Measurements from ENCODE around the gene IL6ST.

Gene IL6ST

DNA sequence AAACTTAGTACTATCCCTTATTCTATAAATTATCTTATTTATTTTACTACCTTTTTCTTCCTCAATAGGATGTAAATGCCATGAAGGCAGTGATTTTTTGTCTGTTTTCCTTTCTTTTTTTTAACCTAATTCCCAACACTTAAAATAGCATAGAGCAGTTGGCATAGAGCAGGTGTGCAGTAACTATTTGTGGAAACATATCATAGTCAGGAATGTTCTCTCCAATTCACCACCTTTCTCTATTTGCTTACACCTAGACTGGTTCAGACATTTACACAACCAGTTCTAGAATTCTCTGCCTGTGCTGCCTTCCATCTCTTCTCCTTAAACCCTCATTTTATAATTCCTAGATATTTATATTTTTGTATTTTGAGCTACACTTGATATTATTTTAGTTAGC is 94.0 kb downstream of the IL6ST start:
- no peak for TF ChIP-seq EZH2 (IDR thresholded peaks at IDR 0.05; ENCODE audit: borderline replicate concordance, low read length)
- TF ChIP-seq, protein P1, sequence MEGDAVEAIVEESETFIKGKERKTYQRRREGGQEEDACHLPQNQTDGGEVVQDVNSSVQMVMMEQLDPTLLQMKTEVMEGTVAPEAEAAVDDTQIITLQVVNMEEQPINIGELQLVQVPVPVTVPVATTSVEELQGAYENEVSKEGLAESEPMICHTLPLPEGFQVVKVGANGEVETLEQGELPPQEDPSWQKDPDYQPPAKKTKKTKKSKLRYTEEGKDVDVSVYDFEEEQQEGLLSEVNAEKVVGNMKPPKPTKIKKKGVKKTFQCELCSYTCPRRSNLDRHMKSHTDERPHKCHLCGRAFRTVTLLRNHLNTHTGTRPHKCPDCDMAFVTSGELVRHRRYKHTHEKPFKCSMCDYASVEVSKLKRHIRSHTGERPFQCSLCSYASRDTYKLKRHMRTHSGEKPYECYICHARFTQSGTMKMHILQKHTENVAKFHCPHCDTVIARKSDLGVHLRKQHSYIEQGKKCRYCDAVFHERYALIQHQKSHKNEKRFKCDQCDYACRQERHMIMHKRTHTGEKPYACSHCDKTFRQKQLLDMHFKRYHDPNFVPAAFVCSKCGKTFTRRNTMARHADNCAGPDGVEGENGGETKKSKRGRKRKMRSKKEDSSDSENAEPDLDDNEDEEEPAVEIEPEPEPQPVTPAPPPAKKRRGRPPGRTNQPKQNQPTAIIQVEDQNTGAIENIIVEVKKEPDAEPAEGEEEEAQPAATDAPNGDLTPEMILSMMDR (IDR thresholded peaks at IDR 0.05; ENCODE audit: low read length): no peak

DNA sequence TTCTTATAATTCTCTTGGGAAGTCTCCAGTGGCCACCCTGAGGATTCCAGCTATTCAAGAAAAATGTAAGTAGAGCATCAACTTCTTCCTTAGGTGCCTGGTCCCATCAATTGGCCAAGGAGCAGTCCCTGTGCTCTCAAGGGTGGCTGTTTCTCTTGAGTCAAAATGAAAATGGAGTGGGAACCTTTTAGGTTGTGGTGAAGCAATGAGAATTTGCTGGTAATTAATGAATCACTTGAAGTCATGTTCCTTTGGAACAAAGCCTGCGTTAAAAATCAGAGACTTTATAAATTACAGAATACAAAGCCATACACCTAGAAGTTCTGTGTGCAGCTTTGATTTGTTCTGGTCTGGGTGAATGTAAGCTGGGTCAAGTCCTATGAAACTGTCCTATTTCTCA is 94.7 kb downstream of the IL6ST start:
- TF ChIP-seq, protein P1 (IDR thresholded peaks at IDR 0.05; ENCODE audit: low read length): no peak
- TF ChIP-seq EZH2 (IDR thresholded peaks at IDR 0.05; ENCODE audit: borderline replicate concordance, low read length): no peak
- Histone ChIP-seq H3K27me3 (ENCODE audit: insufficient read depth, low read length) (no peaks in the 10 kb centered on the region), H3K9me2 (ENCODE audit: low read depth, low read length) (no peaks in the 10 kb centered on the region), H3K27ac (ENCODE audit: low read depth, low read length, poor library complexity, severe bottlenecking) (no peak overlapping the region), H3F3A (ENCODE audit: insufficient read depth, low read length) (no peaks in the 10 kb centered on the region), H3K9ac (ENCODE audit: low read length) (no peak overlapping the region), H3K4me1 (ENCODE audit: insufficient read depth, low read length, severe bottlenecking) (no peaks in the 10 kb centered on the region), H2AFZ (ENCODE audit: low read length) (no peak overlapping the region), H3K9me3 (ENCODE audit: low read length) (no peaks in the 10 kb centered on the region), H3K79me2 (ENCODE audit: insufficient read depth, low read length) (no peaks in the 10 kb centered on the region), H4K20me1 (ENCODE audit: insufficient read depth, low read length) (no peaks in the 10 kb centered on the region), H3K36me3 (ENCODE audit: insufficient read depth, low read length) (no peaks in the 10 kb centered on the region), H3K4me3 (ENCODE audit: low read depth, low read length, poor library complexity, severe bottlenecking) (no peak overlapping the region), H3K4me2 (ENCODE audit: low read length) (no peak overlapping the region)

More for the DNA sequence above, 94.0 kb downstream of the IL6ST start:
- H3K36me3 ChIP-seq (ENCODE audit: insufficient read depth, low read length): no peaks in the 10 kb centered on the region
- no peaks in the 10 kb centered on the region for H3K9me2 ChIP-seq (ENCODE audit: low read depth, low read length)
- no peaks in the 10 kb centered on the region for H3K9me3 ChIP-seq (ENCODE audit: low read length)
- no peaks in the 10 kb centered on the region for H3K79me2 ChIP-seq (ENCODE audit: insufficient read depth, low read length)
- H3K4me3 ChIP-seq (ENCODE audit: low read depth, low read length, poor library complexity, severe bottlenecking): no peak overlapping the region
- H3K27ac ChIP-seq (ENCODE audit: low read depth, low read length, poor library complexity, severe bottlenecking): no peak overlapping the region
- no peak overlapping the region for H2AFZ ChIP-seq (ENCODE audit: low read length)
- H3F3A ChIP-seq (ENCODE audit: insufficient read depth, low read length): no peaks in the 10 kb centered on the region
- H3K4me1 ChIP-seq (ENCODE audit: insufficient read depth, low read length, severe bottlenecking): no peaks in the 10 kb centered on the region
- H3K27me3 ChIP-seq (ENCODE audit: insufficient read depth, low read length): no peaks in the 10 kb centered on the region
- no peak overlapping the region for H3K9ac ChIP-seq (ENCODE audit: low read length)
- no peaks in the 10 kb centered on the region for H4K20me1 ChIP-seq (ENCODE audit: insufficient read depth, low read length)
- H3K4me2 ChIP-seq (ENCODE audit: low read length): no peak overlapping the region

DNA sequence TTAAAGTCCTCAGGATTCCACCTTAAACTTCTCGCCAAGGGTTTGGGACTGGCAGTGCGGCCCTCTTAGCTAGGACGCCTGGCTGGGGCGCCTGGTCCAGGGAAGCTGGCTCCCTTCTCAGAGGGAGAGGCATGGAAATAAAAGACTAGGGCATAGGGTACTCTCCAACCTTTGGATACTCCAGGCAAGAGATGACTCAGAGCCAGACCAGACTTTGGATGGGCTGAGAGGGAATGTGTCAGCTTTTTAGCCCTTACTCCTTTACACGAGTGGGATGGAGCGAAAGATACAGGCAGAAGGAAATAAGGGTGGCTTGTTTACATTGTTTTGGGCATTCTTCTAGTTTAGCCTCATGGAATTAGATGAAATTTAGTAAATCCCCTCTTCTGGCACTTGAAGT is 95.4 kb downstream of the IL6ST start:
- H3K27me3 ChIP-seq (ENCODE audit: insufficient read depth, low read length): no peaks in the 10 kb centered on the region
- H3K9me3 ChIP-seq (ENCODE audit: low read length): no peaks in the 10 kb centered on the region
- no peaks in the 10 kb centered on the region for H3K79me2 ChIP-seq (ENCODE audit: insufficient read depth, low read length)
- H3K4me2 ChIP-seq (ENCODE audit: low read length): no peak overlapping the region
- H3K9ac ChIP-seq (ENCODE audit: low read length): no peak overlapping the region
- TF ChIP-seq, protein P1 (IDR thresholded peaks at IDR 0.05; ENCODE audit: low read length): no peak
- TF ChIP-seq EZH2 (IDR thresholded peaks at IDR 0.05; ENCODE audit: borderline replicate concordance, low read length): no peak
- no peak overlapping the region for H3K4me3 ChIP-seq (ENCODE audit: low read depth, low read length, poor library complexity, severe bottlenecking)
- no peaks in the 10 kb centered on the region for H4K20me1 ChIP-seq (ENCODE audit: insufficient read depth, low read length)
- H3K27ac ChIP-seq (ENCODE audit: low read depth, low read length, poor library complexity, severe bottlenecking): no peak overlapping the region
- H3K36me3 ChIP-seq (ENCODE audit: insufficient read depth, low read length): no peaks in the 10 kb centered on the region
- no peak overlapping the region for H2AFZ ChIP-seq (ENCODE audit: low read length)
- no peaks in the 10 kb centered on the region for H3K9me2 ChIP-seq (ENCODE audit: low read depth, low read length)
- no peaks in the 10 kb centered on the region for H3F3A ChIP-seq (ENCODE audit: insufficient read depth, low read length)
- no peaks in the 10 kb centered on the region for H3K4me1 ChIP-seq (ENCODE audit: insufficient read depth, low read length, severe bottlenecking)
